CD4-positive, alpha-beta T cell treated with Interleukin-6 for 4 hours (primary cell): ENCODE measurements around the gene PPIE.
"Not testable (repeated sequence)": the region's sequence is repeated elsewhere in the genome, so short reads cannot be mapped to it uniquely, and the experiment has no call there.

Experiments
- DNase-seq: peaks from one replicate; pipeline ENCODE4 v3.0.0-alpha.2; 2020; ENCODE audit warnings: mixed read lengths

PPIE gene

DNA sequence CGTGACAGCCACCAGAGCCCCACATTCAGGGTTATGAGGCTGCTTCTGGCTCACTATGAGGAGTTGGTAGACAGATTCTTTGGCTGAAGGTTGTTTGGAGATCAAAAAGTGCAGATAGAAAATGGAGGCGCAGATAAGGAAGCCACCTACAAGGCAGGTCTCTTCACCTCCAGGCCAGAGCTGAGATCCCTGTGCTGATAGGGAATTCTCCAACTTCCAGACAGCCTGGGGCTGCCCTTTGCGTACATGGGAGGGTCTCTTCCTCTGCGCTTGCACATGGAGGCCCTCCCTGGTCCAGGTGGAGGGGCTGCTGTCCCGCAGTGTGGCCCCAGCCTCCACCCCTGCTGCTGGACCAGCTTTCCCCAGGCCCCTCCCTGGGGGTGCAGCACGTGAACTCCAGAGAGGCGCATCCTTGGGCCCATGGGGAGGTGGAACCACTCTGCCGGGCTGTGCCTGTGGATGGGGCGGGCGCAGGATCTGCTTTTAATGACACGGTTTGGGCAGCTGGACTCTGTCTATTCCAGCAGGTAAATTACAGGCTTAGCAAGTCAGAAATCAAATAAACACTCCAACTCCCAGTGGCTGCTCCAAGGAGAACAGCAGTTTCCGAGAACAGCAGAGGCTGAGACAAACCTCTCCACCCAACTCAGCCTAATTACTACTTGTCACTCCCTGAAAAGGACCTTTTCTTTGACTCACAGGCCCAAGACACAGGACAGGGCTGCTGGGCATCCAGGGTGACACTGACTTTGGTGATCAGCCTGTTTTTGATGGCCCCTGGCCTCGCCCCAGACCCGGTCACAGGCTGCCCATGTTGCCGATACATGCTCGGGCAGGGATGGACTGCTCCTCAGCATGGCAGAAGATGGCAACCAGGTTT lies 20.1 kb downstream of the PPIE start:
- DNase-seq, result no peak

DNA sequence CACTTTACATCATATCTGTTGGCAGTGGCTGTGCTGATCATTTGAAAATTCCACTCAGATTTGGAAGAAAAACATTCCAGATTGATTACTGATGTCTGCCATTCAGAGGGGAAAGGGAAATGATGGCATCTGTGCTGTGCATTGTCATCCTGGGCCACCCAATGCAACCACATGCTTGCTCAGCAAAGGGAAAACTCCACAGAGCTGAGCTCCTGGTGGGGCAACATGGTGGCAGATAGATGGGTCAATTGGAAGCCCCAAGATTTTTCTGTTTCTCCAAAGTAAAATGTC lies 20.7 kb downstream of the PPIE start:
- no peak for DNase-seq

DNA sequence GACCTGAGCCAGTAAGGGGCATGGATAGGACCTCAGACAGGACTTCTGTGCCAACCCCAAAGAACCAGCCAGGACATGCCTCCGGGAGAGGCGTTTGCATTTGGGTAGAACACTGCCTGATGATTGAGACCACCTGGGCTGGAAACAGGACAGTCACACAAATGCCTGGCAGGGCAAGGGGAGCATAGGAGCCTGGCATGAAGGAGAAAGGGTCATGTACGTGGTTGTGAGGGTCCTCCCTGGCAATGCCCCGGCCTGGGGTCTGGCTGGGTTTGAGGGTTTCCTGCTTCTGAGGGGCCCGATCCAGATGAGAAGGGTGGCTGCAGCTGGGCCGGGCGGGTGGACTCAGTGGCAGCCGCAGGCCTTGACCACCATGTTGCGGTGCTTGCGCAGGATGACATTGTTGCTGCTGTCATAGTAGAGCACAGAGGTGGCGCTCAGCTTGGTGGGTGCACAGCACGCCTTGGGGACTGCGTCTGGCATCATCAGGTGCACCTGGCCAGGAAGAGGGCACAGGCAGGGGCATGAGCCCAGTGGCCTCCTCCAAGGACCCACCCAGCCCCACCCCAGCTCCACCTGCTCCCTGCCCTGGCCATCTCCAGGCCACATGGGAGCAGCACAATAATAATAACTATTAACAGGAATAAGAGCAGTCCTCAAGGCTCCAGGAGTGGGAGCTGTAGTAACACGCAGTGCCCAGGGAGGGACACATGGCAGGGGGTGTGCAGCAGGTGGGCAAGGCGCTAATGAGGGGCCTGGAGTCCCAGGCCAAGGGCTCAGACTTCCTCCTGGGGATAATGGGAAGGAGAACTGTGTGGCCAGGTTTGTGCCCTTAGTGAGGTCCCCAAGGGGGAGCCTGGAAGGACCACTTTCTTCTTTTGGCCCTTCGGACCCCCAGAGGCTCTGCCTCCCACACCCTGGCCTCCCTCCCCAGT lies 21.7 kb downstream of the PPIE start:
- DNase-seq, result no peak

DNA sequence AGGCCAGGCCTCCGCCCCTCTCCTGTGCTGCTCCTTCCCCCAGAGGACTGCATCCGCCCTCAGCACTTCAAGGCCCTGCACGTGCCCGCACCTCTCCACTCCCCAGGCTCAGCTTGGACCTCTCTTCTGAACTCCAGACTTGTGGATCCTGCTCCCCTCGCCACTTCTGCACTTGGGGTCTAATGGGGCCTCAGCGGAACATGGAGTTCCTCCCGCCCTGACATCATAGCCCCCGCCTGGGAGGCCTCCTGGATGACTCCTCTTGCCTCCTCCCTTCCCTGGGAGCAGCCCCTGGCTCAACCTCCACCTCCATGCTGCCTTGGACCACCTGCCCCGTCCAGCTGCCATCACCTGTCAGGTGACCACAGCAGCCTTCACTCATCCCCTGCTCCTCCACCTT lies 22.3 kb downstream of the PPIE start:
- no peak for DNase-seq

DNA sequence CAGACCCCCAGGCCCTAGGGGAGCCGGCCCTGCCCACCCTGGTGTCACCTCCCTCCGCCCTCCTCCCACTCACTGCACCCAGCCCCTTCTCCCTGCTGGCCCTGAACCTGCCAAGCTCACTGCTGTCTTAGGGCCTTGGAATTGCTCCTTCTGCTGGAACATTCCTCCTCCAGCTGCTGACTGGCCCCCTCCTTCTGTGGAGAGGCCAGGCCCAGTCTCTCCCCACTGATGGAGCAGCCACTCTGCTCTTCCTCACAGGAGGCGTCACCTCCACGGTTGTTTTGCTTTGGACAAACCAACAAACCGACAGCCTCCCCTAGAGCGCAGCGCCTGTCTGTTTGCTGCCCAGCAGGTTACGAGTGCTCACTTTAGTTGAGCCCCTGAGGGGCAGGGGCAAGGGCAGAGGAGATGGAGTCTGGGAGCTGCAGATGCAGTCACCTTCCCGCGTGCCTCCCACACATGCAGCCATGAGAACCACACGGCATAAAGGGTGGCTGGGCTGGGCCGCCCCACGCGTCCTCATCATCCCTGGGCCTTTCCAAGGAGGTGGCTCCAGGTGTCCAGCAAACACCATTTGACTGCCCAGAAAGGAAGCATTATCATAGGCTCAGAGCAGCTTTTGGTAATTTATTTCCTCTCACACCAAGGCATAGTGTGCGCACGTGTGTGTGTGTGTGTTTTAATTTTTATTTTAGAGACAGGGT lies 23.0 kb downstream of the PPIE start:
- DNase-seq, result no peak

DNA sequence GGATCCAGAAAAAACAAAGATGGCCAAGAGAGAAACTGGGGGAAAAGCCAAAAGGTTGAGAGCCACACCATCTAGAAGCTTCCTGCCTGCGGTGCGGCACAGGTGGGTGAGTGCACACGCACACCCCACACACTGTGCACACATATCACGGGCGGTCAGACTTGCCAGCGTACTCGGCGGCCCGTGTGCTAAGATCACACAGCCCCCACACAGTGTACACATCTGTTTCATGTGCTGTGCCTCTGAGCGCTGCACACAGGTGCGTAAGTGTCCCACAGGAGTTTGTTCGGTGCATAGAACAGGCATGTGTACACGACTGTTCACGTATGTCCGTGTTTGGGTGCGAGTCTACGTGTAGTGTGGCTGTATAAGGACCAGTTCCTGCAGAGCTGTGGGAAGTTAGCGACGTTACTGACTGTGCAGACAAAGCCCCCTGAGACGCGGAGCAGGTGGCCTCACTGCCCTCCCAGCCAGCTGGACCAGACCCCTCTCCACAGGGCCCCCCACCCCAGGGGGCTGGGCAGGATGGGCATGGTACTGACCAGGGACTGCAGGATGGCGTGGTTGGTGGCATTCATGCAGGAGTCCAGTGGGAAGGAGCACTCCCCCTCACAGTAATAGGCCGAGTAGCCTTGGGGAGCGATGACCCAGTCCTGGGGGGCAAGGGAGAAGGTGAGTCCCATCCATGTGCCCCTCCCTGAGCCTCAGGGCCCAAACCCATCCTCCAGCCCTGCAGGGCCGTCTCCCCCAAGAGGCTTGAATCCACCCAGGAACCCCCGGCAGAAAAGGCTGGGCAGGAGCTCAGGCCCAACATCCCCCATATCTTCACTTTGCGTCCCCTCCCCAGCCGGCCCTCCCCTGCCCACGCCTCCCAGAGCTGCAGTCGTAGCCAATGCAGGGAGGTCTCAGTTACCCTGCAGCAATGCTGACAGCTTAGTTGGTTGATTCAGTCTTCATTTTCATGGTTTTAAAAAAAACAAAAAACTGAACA lies 24.2 kb downstream of the PPIE start:
- DNase-seq, result no peak

DNA sequence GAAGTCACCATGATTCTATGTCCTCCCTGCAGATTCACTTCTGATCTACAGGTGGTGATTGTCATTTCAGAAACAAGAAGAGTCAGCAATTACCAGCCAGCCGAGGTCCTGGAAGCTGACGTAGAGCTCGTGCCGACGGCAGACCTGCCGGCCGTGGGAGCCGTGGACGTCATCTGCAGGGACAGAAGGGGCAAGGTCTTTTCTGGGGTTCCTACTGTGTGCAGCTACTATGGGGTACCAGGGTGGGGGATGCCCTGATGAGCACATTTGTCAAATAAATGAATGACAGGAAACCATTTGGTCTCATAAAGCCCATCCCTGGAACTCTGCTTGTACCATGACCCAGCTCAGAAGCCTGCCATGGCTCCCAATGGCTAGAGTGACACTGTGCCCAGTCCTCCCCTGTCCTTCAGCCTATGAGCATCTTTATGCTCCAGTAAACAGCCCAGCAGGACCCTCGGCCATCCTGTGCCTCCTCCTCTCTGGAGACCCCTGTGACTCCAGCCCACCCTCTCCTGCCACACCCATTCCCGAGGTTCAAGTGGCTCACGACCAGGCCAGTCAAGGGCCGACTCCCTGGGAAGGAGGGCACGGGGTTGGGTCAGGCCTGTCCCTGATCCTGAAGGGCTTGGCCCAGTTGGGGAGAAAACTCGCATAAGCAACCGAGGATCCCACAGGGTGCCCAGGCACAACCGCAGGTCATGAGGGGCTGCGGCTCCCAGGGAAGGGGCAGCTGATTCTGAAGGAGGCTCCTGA lies 25.1 kb downstream of the PPIE start:
- DNase-seq, result not testable (repeated sequence)

DNA sequence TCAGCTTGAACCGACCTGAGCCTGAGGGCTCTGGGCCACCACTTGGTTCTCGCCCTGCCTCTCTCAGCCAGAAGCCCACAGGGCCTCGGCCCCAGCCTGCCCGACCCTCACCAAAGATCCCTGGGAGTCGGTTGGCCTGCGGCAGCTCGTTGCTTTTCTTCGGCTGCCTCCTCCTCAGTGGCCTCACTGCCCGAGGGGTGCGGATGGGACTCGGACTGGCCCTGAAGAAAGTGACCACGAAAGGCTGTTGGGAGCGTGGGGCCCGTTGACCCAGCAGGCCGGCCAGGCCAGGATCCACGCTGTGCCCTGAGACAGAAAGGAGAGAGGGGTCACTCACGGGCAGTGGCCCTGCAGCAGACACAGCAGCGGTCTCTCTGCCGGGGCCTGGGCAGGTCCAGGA lies 25.8 kb downstream of the PPIE start:
- DNase-seq, result not testable (repeated sequence)

DNA sequence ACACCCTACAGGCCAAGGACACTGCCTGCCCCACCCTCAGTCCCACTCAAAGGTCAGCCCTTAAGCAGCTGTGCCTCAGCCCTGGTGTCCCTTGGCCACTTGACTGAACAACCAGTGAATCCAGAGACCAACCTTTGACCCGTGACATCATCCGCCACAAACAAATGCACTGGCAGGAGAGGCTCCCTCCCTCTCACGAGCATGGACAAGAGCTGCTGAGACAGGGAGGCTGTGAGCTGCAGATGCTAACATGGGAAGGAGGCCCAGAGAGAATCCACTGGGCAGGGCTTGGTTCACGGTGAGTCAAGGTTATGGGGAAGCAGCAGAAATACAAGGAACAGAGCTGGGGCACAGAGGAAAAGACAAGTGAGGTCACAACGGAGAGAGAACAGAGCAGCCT lies 27.8 kb downstream of the PPIE start:
- not testable (repeated sequence) for DNase-seq

DNA sequence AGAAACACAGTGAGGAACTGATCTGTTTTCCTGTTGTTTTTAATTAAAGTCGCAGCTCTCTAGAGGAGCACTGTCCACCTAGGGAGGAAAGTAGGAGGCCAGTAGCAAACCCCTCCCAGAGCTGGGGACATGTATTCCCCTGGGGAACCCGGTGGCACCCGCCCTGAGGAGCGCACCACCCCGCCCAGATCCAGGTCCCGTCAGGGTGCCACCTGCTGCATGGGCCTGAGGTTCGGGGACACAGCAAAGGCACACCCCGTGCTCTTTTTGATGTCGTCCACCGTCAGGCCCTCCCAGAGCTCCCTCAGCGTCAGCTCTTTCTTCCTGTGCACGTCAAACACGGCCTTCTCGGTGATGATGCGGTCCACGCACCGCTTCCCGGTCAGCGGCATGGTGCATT lies 30.8 kb downstream of the PPIE start:
- not testable (repeated sequence) for DNase-seq

DNA sequence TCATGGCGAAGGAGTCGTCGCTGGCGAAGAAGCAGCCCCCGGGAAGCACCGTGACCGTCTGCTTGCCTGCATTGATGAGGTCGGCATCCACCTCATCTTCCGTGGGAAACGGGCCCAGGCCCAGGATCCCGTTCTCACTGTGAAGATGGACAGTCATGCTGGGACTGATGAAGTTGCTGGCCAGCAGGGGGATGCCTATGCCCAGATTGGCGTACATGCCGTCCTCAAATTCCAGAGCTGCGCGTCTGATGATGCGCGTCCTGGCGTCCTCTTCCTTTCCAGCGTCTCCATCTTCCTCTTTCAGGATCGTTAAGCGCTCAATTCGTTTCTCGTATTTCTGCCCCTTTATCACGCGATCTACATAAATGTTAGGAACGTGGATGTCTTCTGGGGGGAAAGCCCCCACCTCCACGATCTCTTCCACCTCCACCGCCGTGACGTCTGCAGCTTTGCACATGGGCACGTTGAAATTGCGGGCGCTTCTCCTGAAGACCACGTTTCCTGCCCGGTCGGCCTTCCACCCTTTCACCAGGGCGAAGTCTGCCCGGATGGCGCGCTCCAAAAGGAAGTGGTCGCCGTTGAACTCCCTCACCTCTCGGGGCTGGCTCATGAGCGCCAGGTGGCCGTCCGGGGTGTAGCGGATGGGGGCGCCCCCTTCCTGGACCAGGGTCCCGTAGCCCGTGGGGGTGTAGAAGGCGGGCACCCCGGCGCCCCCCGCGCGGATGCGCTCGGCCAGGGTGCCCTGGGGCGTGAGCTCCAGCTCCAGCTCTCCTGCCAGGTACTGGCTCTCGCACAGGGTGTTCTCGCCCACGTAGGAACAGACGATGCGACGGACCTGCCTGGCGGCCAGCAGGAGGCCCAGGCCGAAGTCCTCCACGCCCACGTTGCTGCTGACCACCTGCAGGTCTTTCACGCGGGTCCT lies 31.7 kb downstream of the PPIE start:
- not testable (repeated sequence) for DNase-seq

DNA sequence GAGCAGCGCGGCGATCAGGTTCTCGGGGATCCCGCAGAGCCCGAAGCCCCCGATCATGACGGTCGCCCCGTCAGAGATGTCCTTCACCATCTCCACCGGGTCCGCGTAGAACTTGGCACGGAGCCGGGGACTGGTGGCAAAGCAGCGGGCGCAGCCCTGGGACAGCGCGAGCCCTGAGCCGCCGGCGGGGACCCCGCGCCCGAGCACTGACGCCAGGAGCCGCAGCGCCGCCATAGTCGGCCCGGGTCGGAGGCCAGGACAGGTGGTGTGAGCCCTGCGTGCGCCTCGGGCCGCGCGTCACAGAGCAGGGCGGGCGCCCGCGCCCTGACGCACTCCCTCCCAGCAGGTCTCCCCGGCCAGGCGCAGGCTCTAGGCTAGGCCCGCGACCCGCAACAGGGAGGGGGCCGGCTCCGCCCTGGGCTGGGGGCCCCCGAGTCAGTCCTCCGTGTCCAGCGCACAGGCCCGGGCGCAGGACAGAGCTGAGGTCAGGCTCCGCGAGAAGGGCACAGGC lies 32.4 kb downstream of the PPIE start, which contains the start of gene OXCT2:
TSS of gene OXCT2 (minus strand) at position 327 of the 511 bp plus-strand sequence. CDS start at position 234, 93 bp downstream.
- DNase-seq, result not testable (repeated sequence)

DNA sequence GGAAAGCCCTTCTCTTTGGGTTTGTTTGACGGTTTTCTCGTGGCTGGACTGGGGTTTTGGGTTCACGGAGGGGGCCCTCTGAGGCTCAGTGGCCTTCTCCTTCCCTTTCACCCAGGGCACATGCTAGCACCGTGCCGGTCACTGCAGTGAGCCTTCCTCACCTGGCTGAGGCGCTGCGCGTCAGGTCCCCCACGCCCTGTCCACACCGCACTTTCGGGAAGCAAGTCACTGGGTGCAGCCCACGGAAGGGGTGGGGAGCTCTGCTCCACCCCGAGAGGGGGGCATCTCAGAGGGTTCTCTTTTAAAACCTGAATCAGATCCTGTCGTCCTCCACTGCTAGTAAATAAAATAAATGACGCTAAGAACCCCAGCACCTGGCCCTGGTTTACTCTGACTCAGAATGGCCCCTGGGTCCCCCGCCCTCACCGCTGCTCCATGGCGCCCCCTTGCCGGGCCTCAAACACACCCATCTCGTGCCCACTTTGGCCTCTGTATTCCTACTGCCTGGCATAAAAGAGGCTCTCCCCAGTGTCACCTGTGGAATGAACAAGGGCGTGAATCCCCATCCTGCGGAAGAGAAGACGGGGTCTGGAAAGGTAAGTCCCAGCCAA lies 34.8 kb downstream of the PPIE start:
- not testable (repeated sequence) for DNase-seq

DNA sequence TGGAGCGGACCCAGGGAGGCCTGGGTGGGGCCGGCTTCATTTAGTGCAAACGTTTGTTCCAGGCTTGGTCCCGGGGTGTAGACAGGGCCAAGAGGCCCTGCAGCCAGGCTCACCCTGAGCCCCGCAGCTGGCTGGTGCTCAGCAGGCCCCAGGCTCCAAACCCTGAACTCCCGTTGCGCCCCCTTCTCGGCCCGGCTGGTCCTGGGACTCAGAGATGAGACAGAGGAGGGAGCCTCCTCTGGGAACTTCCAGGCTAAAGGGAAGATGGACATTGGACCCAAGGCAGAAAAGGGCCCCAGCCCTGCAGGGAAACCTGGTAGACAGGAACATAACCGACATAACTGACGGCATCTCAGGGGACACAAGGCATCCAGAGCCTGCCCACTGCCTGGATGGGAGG lies 36.5 kb downstream of the PPIE start:
- not testable (repeated sequence) for DNase-seq

DNA sequence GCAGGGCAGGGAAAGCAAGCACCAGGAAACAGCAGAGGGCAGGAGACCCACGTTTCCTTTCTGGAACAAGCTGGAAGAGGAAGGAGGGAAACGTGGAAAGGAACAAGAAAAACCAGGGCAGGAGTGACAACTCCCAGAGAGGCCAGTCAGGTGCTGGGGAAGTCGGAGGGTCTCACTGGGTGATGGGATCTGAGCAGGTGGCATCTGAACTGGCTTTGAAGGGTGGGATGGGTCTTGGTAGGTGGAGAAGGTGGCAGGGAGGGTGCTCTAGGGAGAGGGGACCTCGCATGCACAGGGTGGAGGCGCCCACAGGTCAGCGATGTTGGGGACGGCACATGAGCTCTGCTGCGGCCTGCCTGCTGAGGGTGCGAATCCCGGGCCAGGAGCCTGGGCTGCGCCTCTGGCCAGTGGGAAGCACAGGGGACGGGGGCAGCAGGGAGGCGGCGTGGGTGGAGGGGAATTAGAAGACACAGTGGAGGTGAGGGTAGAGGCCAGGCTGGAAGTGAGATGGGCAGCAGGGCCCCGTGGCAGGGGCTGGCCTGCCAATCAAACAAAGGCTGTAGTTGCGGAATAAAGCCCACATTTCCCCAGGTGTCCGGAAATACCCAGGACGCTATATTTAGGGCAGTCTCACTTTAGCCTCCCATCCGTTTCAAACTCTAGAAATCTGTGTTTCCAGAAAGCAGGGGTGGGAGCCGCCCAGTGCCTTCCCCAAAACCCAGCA lies 37.2 kb downstream of the PPIE start:
- not testable (repeated sequence) for DNase-seq

DNA sequence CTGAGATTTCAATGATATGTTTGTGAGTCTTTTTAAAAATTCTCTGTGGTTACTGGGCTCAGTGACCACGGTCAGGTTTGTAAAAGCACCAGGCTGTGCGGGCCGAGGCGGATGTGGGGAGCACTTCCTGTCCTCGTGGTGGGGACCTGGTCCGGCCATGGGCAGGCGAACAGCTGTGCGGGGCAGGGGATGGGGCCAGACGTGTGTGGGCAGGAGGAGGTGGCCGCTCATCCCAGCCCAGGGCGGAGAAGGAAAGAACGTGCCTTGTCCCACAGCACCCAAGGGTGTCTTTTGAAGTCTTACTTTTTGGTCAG lies 37.7 kb downstream of the PPIE start:
- no peak for DNase-seq

DNA sequence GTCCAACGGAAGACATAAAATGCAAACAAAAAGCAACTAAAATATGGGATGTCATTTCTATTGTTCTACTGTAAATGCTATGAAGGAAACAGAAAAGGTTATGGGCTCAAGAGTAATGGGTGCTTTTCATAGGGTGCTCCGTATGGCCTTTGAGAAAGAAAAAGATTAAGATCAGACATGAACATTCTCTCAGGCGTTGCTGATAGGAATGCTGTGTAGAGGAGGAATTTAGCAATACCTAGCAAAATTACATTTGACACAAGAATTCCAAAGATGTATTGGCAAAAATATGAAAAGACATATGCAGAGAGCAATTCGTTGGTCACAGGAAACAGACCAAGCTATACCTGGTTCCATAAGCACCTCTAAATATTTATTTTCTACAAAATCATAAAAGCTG lies 38.2 kb downstream of the PPIE start:
- DNase-seq, result no peak

DNA sequence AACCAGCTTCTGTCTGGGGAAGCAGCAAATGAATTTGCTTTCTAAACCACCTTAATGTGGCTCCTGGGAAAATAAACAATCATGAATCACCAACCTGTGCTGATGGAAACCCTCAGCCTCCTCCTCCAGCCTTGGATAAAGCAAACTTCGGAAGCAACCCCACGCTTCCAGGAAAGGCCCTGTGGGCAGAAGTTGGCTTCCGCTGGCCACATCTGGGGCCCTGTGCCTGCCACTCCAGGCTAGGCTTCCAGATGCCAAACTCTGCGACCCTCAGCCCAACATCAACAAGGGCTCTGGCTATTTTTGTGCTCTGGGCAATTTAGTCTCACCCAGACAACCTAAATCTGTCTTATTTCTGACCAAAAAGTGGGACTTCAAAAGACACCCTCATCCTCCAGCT lies 38.6 kb downstream of the PPIE start:
- no peak for DNase-seq

DNA sequence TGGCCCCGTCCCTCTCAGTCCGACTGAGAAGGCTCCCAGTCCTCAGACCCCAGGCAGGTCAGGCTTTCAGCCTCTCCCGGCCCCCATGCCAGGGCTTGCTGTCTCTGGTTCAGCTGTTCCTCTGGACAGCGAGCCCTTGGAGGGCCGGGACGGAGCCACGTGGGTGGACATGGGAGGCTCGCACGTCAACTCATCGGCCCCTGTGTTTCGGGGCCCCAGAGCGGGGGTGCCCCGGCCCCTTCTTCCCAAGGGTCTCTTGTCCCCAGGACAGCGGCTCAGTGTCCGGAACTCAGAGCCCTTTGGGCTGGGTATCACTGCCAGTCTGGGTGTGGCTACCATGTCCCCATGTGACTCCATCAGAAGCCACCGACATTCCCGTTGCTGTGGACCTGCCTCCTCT lies 39.2 kb downstream of the PPIE start:
- not testable (repeated sequence) for DNase-seq
